ENCODE data around the gene ASPG. TPM values are rescaled to one million over a fixed set of nuclear protein-coding genes. Genes with fewer than 3 reads are reported as not detected.

ASPG gene
- total RNA-seq, 1 experiment from 2014 or later: 3.4 TPM

DNA sequence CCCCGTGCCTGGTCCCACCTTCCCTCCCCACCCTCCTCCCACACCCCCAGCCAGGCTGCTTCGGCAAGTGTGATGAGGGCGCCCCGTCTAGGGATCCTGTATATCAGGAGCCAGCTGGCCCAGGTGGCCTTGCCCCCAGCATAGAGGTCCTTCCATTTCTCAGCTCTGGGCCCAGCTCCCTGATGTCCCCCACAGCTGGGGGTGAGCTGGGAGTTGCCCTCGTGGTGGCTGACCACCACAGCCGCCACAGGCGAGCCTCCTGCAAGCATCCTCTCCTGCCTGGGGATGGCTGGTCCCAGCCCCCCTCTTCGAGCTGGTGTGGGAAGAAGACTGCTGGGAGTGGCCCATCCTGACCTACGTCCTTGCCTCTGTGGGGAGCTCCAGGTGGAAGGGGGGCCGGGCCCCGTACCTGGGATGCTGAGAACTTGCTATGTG is 7.4 kb downstream of the ASPG start:
- CTCF ChIA-PET: interaction anchor here (0.9 to 5.4 kb wide), 4 partner anchors 8 to 417 kb away, joined by 3 to 44 read pairs (median 25); no protein-coding TSS in a partner anchor
- ATAC-seq (no peak), DNase-seq (ENCODE audit: low spot score) (peak; percentile 11)
- no peaks in the 10 kb centered on the region for H3K36me3 Mint-ChIP-seq
- POLR2A ChIA-PET: no interaction called here
- no peaks in the 10 kb centered on the region for H3K27me3 Mint-ChIP-seq (ENCODE audit: low read depth)
- H3K4me3 Mint-ChIP-seq: no peak overlapping the region
- no peak for TF ChIP-seq SMAD4 (CRISPR knock-in tag; IDR thresholded peaks at IDR 0.05)
- no peak for TF ChIP-seq MXD4 (CRISPR knock-in tag; IDR thresholded peaks at IDR 0.05; ENCODE audit: borderline replicate concordance)
- TF ChIP-seq, protein P1, sequence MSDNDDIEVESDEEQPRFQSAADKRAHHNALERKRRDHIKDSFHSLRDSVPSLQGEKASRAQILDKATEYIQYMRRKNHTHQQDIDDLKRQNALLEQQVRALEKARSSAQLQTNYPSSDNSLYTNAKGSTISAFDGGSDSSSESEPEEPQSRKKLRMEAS (CRISPR knock-in tag; IDR thresholded peaks at IDR 0.05): no peak
- no peak for TF ChIP-seq NFE2L1 (CRISPR knock-in tag; IDR thresholded peaks at IDR 0.05)
- TF ChIP-seq, protein P2, sequence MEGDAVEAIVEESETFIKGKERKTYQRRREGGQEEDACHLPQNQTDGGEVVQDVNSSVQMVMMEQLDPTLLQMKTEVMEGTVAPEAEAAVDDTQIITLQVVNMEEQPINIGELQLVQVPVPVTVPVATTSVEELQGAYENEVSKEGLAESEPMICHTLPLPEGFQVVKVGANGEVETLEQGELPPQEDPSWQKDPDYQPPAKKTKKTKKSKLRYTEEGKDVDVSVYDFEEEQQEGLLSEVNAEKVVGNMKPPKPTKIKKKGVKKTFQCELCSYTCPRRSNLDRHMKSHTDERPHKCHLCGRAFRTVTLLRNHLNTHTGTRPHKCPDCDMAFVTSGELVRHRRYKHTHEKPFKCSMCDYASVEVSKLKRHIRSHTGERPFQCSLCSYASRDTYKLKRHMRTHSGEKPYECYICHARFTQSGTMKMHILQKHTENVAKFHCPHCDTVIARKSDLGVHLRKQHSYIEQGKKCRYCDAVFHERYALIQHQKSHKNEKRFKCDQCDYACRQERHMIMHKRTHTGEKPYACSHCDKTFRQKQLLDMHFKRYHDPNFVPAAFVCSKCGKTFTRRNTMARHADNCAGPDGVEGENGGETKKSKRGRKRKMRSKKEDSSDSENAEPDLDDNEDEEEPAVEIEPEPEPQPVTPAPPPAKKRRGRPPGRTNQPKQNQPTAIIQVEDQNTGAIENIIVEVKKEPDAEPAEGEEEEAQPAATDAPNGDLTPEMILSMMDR (IDR thresholded peaks at IDR 0.05): no peak
- no peak for TF ChIP-seq IRF2 (CRISPR knock-in tag; IDR thresholded peaks at IDR 0.05; ENCODE audit: borderline replicate concordance, low read depth)
- TF ChIP-seq, protein P3, sequence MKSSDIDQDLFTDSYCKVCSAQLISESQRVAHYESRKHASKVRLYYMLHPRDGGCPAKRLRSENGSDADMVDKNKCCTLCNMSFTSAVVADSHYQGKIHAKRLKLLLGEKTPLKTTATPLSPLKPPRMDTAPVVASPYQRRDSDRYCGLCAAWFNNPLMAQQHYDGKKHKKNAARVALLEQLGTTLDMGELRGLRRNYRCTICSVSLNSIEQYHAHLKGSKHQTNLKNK (CRISPR knock-in tag; IDR thresholded peaks at IDR 0.05): no peak
- TF ChIP-seq ELF4 (CRISPR knock-in tag; IDR thresholded peaks at IDR 0.05; ENCODE audit: low read depth): no peak
- no peak overlapping the region for H3K27ac Mint-ChIP-seq
- H3K9me3 Mint-ChIP-seq: no peaks in the 10 kb centered on the region
- H3K4me1 Mint-ChIP-seq: peaks cover 5% of the 10 kb centered on the region

GRCh38 chr14:104093366-104094055 is 8.0 kb downstream of the ASPG start:
- no peaks in the 10 kb centered on the region for H3K27me3 Mint-ChIP-seq (ENCODE audit: low read depth)
- POLR2A ChIA-PET: no interaction called here
- ATAC-seq (no peak), DNase-seq (ENCODE audit: low spot score) (peak; percentile 19)
- peaks cover 5% of the 10 kb centered on the region for H3K4me1 Mint-ChIP-seq
- CTCF ChIA-PET: interaction anchor here (0.5 to 5.9 kb wide), 22 partner anchors 8 to 480 kb away, joined by 3 to 52 read pairs (median 4); partner anchors contain the start of gene ASPG
- no peak overlapping the region for H3K4me3 Mint-ChIP-seq
- no peaks in the 10 kb centered on the region for H3K9me3 Mint-ChIP-seq
- no peak for TF ChIP-seq ETV6 (CRISPR knock-in tag; IDR thresholded peaks at IDR 0.05)
- TF ChIP-seq ZNF232 (CRISPR knock-in tag; IDR thresholded peaks at IDR 0.05): no peak
- TF ChIP-seq, protein P3 (CRISPR knock-in tag; IDR thresholded peaks at IDR 0.05): no peak
- TF ChIP-seq ZNF317 (CRISPR knock-in tag; IDR thresholded peaks at IDR 0.05; ENCODE audit: borderline replicate concordance, low read depth): no peak
- TF ChIP-seq NFYB (CRISPR knock-in tag; conservative IDR thresholded peaks at IDR 0.05; ENCODE audit: low read depth): no peak
- no peak for TF ChIP-seq NR1H2 (CRISPR knock-in tag; IDR thresholded peaks at IDR 0.05)
- no peak for TF ChIP-seq ZBTB43 (CRISPR knock-in tag; IDR thresholded peaks at IDR 0.05)
- TF ChIP-seq NFE2L1 (CRISPR knock-in tag; IDR thresholded peaks at IDR 0.05): no peak
- no peak for TF ChIP-seq MXD4 (CRISPR knock-in tag; IDR thresholded peaks at IDR 0.05; ENCODE audit: borderline replicate concordance)
- TF ChIP-seq EMX1 (CRISPR knock-in tag; IDR thresholded peaks at IDR 0.05): no peak
- no peak for TF ChIP-seq JAZF1 (CRISPR knock-in tag; IDR thresholded peaks at IDR 0.05)
- TF ChIP-seq, protein P4, sequence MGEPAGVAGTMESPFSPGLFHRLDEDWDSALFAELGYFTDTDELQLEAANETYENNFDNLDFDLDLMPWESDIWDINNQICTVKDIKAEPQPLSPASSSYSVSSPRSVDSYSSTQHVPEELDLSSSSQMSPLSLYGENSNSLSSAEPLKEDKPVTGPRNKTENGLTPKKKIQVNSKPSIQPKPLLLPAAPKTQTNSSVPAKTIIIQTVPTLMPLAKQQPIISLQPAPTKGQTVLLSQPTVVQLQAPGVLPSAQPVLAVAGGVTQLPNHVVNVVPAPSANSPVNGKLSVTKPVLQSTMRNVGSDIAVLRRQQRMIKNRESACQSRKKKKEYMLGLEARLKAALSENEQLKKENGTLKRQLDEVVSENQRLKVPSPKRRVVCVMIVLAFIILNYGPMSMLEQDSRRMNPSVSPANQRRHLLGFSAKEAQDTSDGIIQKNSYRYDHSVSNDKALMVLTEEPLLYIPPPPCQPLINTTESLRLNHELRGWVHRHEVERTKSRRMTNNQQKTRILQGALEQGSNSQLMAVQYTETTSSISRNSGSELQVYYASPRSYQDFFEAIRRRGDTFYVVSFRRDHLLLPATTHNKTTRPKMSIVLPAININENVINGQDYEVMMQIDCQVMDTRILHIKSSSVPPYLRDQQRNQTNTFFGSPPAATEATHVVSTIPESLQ (CRISPR knock-in tag; IDR thresholded peaks at IDR 0.05): no peak
- no peak overlapping the region for H3K27ac Mint-ChIP-seq
- no peaks in the 10 kb centered on the region for H3K36me3 Mint-ChIP-seq
